GM19351 (cell line): ENCODE measurements around the gene RHOXF2.
"Not testable (repeated sequence)": the region's sequence is repeated elsewhere in the genome, so short reads cannot be mapped to it uniquely, and the experiment has no call there.

Experiments used
- ATAC-seq: cut with Tn5 transposase; IDR thresholded peaks from one replicate; pipeline ENCODE4 v1.9.1; 2021; ENCODE audit warnings: mild to moderate bottlenecking, moderate library complexity; ENCODE audit not compliant: unreplicated experiment

Gene RHOXF2

GRCh38 chrX:120158313-120158712 is at the start of gene RHOXF2:
Gene RHOXF2, plus strand, starts transcription at chrX:120158613. Its CDS starts 138 bp downstream, at chrX:120158751.
- ATAC-seq = not testable (repeated sequence)

- ATAC-seq = no peak
Observed at GRCh38 chrX:120109378-120109777, 49.0 kb upstream of the RHOXF2 start.

GRCh38 chrX:120111611-120112010 is 46.8 kb upstream of the RHOXF2 start:
- no peak for ATAC-seq

- no peak for ATAC-seq
Observed at GRCh38 chrX:120115438-120115963, 42.9 kb upstream of the RHOXF2 start, which contains the start of gene RHOXF1. Gene RHOXF1, minus strand, starts transcription at chrX:120115913. Its CDS starts 51 bp downstream, at chrX:120115862.

GRCh38 chrX:120120223-120120622 is 38.2 kb upstream of the RHOXF2 start:
- no peak for ATAC-seq

- ATAC-seq = no peak
Observed at GRCh38 chrX:120125444-120125843, 33.0 kb upstream of the RHOXF2 start.

- not testable (repeated sequence) for ATAC-seq
Observed at GRCh38 chrX:120128306-120128846, 30.0 kb upstream of the RHOXF2 start.

GRCh38 chrX:120136128-120136527 is 22.3 kb upstream of the RHOXF2 start:
- no peak for ATAC-seq

- no peak for ATAC-seq
Observed at GRCh38 chrX:120136840-120137239, 21.6 kb upstream of the RHOXF2 start.

- no peak for ATAC-seq
Observed at GRCh38 chrX:120137439-120137838, 21.0 kb upstream of the RHOXF2 start.

- ATAC-seq = peak; percentile 44
Observed at GRCh38 chrX:120140293-120140981, 18.0 kb upstream of the RHOXF2 start.

GRCh38 chrX:120144178-120144844 is 14.1 kb upstream of the RHOXF2 start:
- no peak for ATAC-seq

- no peak for ATAC-seq
Observed at GRCh38 chrX:120145295-120145925, 13.0 kb upstream of the RHOXF2 start.

- ATAC-seq = not testable (repeated sequence)
Observed at GRCh38 chrX:120146323-120146722, 12.1 kb upstream of the RHOXF2 start.

- ATAC-seq = no peak
Observed at GRCh38 chrX:120147537-120147936, 10.9 kb upstream of the RHOXF2 start.

- peak; percentile 45 for ATAC-seq
Observed at GRCh38 chrX:120150109-120150744, 8.2 kb upstream of the RHOXF2 start.

GRCh38 chrX:120159086-120159485 is 673 bp downstream of the RHOXF2 start:
- ATAC-seq = not testable (repeated sequence)

- not testable (repeated sequence) for ATAC-seq
Observed at GRCh38 chrX:120193254-120193653, 34.8 kb downstream of the RHOXF2 start.

- peak; percentile 92 for ATAC-seq
Observed at GRCh38 chrX:120193720-120194119, 35.3 kb downstream of the RHOXF2 start.

GRCh38 chrX:120195786-120196185 is 37.4 kb downstream of the RHOXF2 start:
- not testable (repeated sequence) for ATAC-seq
